A549 (cell line): ENCODE measurements around the gene KLHL35. TPM values are rescaled to one million over a fixed set of nuclear protein-coding genes. Genes with fewer than 3 reads are reported as not detected.

Source experiments
- ATAC-seq, 2 experiments: fragments of 200-7000 bp in 1 of 2; fragments of >200 bp in 1 of 2; cut with Nextera tagmentation in 1 of 2; cut with Tn5 transposase in 1 of 2; 3 replicates each; pipeline versions ENCODE4 v1.8.0 to v1.9.1; 2018 to 2020; ENCODE audit warnings: mild to moderate bottlenecking in 1 of 2, moderate library complexity in 1 of 2
- CTCF ChIA-PET: fragments of 300-600 bp; sonication (Branson Sonifier 250); formaldehyde crosslinking; extraction: SDS; loops from one replicate; lab custom pipeline; 2021; ENCODE audit warnings: antibody characterized with exemption, inconsistent platforms; lab: Yijun Ruan, JAX
- POLR2A ChIA-PET: fragments of 350-600 bp; formaldehyde crosslinking; extraction: SDS; loops from one replicate; lab custom pipeline; 2021; ENCODE audit warnings: antibody characterized with exemption, inconsistent platforms; lab: Yijun Ruan, JAX
- DNase-seq, 2 experiments: peaks; one replicate each; pipeline versions ENCODE4 v3.0.0 to v3.0.0-alpha.2; 2011 to 2016; ENCODE audit warnings: low read depth in 1 of 2, low spot score in 1 of 2
- FAIRE-seq: peaks from 2 replicates; lab custom pipeline; 2011; peaks lifted over from hg19 to GRCh38; lab: Jason Lieb, UNC
- H3K27ac ChIP-seq, 2 experiments: fragments of >200 bp; sonication (Bioruptor Twin); formaldehyde crosslinking; 3 replicates each; pipeline ENCODE4 v1.5.1; 2016 to 2017
- H3K4me1 ChIP-seq: fragments of >200 bp; sonication (Bioruptor Twin); formaldehyde crosslinking; 3 replicates; pipeline ENCODE4 v1.6.1; 2016
- H3K4me2 ChIP-seq: fragments of >200 bp; sonication (Bioruptor Twin); formaldehyde crosslinking; 3 replicates; pipeline ENCODE4 v1.6.1; 2016
- H3K4me3 ChIP-seq: fragments of >200 bp; sonication (Bioruptor Twin); formaldehyde crosslinking; 3 replicates; pipeline ENCODE4 v1.5.1; 2016
- H3K9me3 ChIP-seq: fragments of >200 bp; sonication (Bioruptor Twin); formaldehyde crosslinking; 3 replicates; pipeline ENCODE4 v1.6.1; 2016
- BHLHE40 ChIP-seq: IDR thresholded peaks from 2 replicates; pipeline ENCODE4 v1.6.1; 2012; ENCODE audit warnings: low read depth, low read length, inconsistent platforms
- CBX8 ChIP-seq: fragments of 200-600 bp; sonication (generic); IDR thresholded peaks from 2 replicates; pipeline ENCODE4 v1.6.1; 2016
- EHF ChIP-seq: fragments of 250-450 bp; sonication (Bioruptor Pico); IDR thresholded peaks from 2 replicates; pipeline ENCODE4 v1.5.0; 2020; ENCODE audit warnings: mild to moderate bottlenecking
- ESRRA ChIP-seq: fragments of 150-350 bp; IDR thresholded peaks from 2 replicates; pipeline ENCODE4 v1.6.1; 2014; ENCODE audit warnings: mild to moderate bottlenecking, low read length, borderline replicate concordance
- FOXS1 ChIP-seq: fragments of 250-450 bp; sonication (Bioruptor Pico); IDR thresholded peaks from 2 replicates; pipeline ENCODE4 v1.5.0; 2020; ENCODE audit warnings: mild to moderate bottlenecking, moderate library complexity
- HES2 ChIP-seq: fragments of >200 bp; sonication (Bioruptor Twin); formaldehyde crosslinking; IDR thresholded peaks from 2 replicates; pipeline ENCODE4 v1.6.1; 2016
- HEYL ChIP-seq: fragments of 250-450 bp; sonication (Bioruptor Pico); IDR thresholded peaks from 2 replicates; pipeline ENCODE4 v1.8.0; 2021; ENCODE audit warnings: mild to moderate bottlenecking, moderate library complexity
- HOXB13 ChIP-seq: fragments of 250-450 bp; sonication (Bioruptor Pico); IDR thresholded peaks from 2 replicates; pipeline ENCODE4 v1.5.0; 2020; ENCODE audit warnings: low read depth, mild to moderate bottlenecking, moderate library complexity
- JUN ChIP-seq, 2 experiments: fragments of >200 bp; sonication (Bioruptor Twin); formaldehyde crosslinking; IDR thresholded peaks; 2 replicates in 1 of 2; 3 replicates in 1 of 2; pipeline ENCODE4 v1.6.1; 2016 to 2017
- MAX ChIP-seq: IDR thresholded peaks from 2 replicates; pipeline ENCODE4 v1.6.1; 2012
- MAZ ChIP-seq: fragments of 150-350 bp; IDR thresholded peaks from 2 replicates; pipeline ENCODE4 v1.6.1; 2014; ENCODE audit warnings: antibody characterized with exemption, low read depth, low read length, borderline replicate concordance
- MYC ChIP-seq: IDR thresholded peaks from 2 replicates; pipeline ENCODE4 v1.6.1; 2012; ENCODE audit warnings: mild to moderate bottlenecking, inconsistent platforms, low read length, improper control_type of control experiment, borderline replicate concordance
- NFE2L2 ChIP-seq: fragments of 150-350 bp; conservative IDR thresholded peaks from 2 replicates; pipeline ENCODE4 v1.6.1; 2014; ENCODE audit warnings: low read length
- RCOR1 ChIP-seq: fragments of 150-350 bp; IDR thresholded peaks from 2 replicates; pipeline ENCODE4 v1.6.1; 2014; ENCODE audit warnings: antibody characterized with exemption, low read length, low read depth
- RFX5 ChIP-seq: fragments of 450-650 bp; IDR thresholded peaks from 2 replicates; pipeline ENCODE4 v1.7.1; 2014; ENCODE audit warnings: antibody characterized with exemption, mild to moderate bottlenecking, moderate library complexity
- SREBF2 ChIP-seq: fragments of 450-650 bp; IDR thresholded peaks from 2 replicates; pipeline ENCODE4 v1.6.1; 2014; ENCODE audit warnings: mild to moderate bottlenecking, moderate library complexity
- TFCP2L1 ChIP-seq: fragments of 250-450 bp; sonication (Bioruptor Pico); IDR thresholded peaks from 2 replicates; pipeline ENCODE4 v1.5.0; 2021; ENCODE audit warnings: mild to moderate bottlenecking
- USF2 ChIP-seq: fragments of 450-650 bp; IDR thresholded peaks from 2 replicates; pipeline ENCODE4 v1.6.1; 2014; ENCODE audit warnings: antibody characterized with exemption
- ZC3H11A ChIP-seq: fragments of 450-650 bp; IDR thresholded peaks from 2 replicates; pipeline ENCODE4 v1.6.1; 2014; ENCODE audit warnings: antibody characterized with exemption, mild to moderate bottlenecking
- WGBS: methylation state at CpG from one replicate; pipeline ENCODE4 v1.1.6; 2017; ENCODE audit errors: missing lambda C conversion rate; 5-methylcytosine and 5-hydroxymethylcytosine counted together
- polyA plus RNA-seq, 4 experiments: library from polyadenylated mRNA; depleted of rRNA in 3 of 4; stranded (reverse); fragments of >200 nt; fragmentation: RNase III in 1 of 4; extraction: RNeasy Plus Mini Kit Qiagen cat#74134 plus additional on column Dnase treatment in 1 of 4; gene quantifications; 2 replicates in 3 of 4; 3 replicates in 1 of 4; pipeline ENCODE4 v1.2.3, GENCODE V29; 2011 to 2017

The KLHL35 gene
- polyA plus RNA-seq, 2 of the 4 experiments (the other 2 are of a cell fraction), result 0.56 to 1.0 TPM

DNA sequence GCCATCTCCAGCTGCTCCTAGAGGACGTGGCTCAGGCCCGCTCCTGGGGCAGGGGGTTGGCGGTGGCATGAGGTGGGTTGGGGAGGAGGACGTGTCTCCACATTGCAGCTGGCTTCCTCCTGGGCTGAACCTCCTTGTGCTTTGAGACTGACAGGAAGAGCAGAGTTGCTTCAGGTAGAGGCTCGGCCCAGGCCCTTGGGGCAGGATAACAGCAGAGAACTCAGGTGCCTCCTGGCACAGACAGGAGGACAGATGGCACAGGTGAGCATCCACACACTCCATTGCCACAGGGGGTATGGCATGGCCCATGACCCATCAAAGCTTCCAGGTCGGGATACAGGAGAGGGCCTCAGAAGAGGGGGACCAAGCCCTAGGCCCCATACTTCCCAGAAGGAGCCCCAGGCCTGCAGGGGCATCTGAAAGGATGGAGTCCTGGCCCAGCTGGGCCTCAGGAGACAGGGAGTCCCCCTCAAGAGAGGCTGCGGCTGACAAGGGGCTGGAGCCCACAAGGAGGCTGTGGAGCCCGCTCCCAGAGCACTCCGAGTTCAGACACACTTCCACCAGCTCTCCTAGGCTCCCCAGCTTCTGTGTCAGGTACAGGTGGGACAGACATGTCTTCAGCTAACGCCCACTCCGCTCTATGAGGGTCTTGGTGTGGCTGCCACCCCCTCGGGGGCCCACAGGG lies 2.0 kb upstream of the KLHL35 start:
- WGBS, result 70% methylated on average over 11 of the region's 12 CpGs
- peaks cover 15% of the 10 kb centered on the region; the same call in 2 of the 3 replicates for H3K4me1 ChIP-seq

DNA sequence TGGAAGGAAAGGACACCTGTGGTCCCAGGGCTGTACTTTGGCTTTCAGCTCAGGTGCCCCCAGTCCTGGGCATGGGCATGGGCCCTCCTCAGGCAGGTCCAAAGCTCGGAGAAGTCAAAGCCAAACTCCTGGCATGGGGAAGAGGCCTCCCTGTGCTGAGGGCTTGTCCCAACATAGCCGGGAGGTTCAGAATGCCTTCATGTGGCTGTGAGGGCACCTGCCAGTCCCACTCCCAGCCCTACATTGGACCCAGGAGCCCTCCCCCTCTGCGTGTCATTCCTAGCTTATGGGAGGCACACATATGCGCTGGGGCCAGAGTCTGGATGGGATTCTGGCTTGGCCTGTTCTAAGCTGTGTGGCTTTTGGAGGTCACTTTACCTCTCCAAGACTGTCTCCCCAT lies 1.0 kb upstream of the KLHL35 start:
- 100% methylated on average over 4 of the region's 4 CpGs for WGBS
- H3K4me2 ChIP-seq, result no peak overlapping the region
- H3K4me1 ChIP-seq, result peaks cover 18% of the 10 kb centered on the region; the same call in 2 of the 3 replicates
- DNase-seq (no peak), ATAC-seq (no peak), FAIRE-seq (no peak)
- ChIA-PET POLR2A (no interaction called here), CTCF (interaction anchor here (1.0 to 9.5 kb wide), 10 partner anchors 10 to 98 kb away, joined by 3 to 99 read pairs (median 4); no protein-coding TSS in a partner anchor)
- H3K27ac ChIP-seq, result no peak overlapping the region
- peaks cover 6% of the 10 kb centered on the region; the same call in 2 of the 3 replicates for H3K9me3 ChIP-seq
- no peak for TF ChIP-seq USF2
- no peak overlapping the region for H3K4me3 ChIP-seq

More for the DNA sequence above, 2.0 kb upstream of the KLHL35 start:
- Histone ChIP-seq H3K27ac (no peak overlapping the region), H3K4me3 (no peak overlapping the region), H3K4me2 (no peak overlapping the region), H3K9me3 (no peaks in the 10 kb centered on the region)
- no peak for FAIRE-seq
- POLR2A ChIA-PET, result no interaction called here
- DNase-seq, result no peak
- CTCF ChIA-PET, result interaction anchor here (0.8 to 9.5 kb wide), 9 partner anchors 9 to 161 kb away, joined by 3 to 99 read pairs (median 4); no protein-coding TSS in a partner anchor
- no peak for ATAC-seq
- TF ChIP-seq CBX8 (no peak), HOXB13 (no peak), BHLHE40 (no peak), EHF (no peak), ESRRA (no peak), USF2 (no peak), RFX5 (no peak), MAZ (no peak), MYC (no peak), HEYL (CRISPR knock-in tag) (no peak), ZC3H11A (no peak), RCOR1 (no peak), NFE2L2 (no peak), HES2 (no peak), JUN (IDR thresholded peaks at IDR 0.05) (no peak), TFCP2L1 (CRISPR knock-in tag) (no peak), FOXS1 (CRISPR knock-in tag) (no peak), SREBF2 (no peak)

GRCh38 chr11:75433443-75433842 lies 440 bp upstream of the KLHL35 start:
- 78% methylated on average over 6 of the region's 6 CpGs for WGBS
- CTCF ChIA-PET, result interaction anchor here (1.0 to 9.5 kb wide), 9 partner anchors 9 to 98 kb away, joined by 3 to 99 read pairs (median 4); no protein-coding TSS in a partner anchor

More at GRCh38 chr11:75433443-75433842, 440 bp upstream of the KLHL35 start:
- H3K9me3 ChIP-seq, result peaks cover 6% of the 10 kb centered on the region; the same call in 2 of the 3 replicates
- DNase-seq (no peak), ATAC-seq (no peak), FAIRE-seq (no peak)
- peaks cover 14% of the 10 kb centered on the region; the same call in 2 of the 3 replicates for H3K4me1 ChIP-seq
- H3K4me3 ChIP-seq, result no peak overlapping the region
- no peak for TF ChIP-seq RFX5
- no peak for TF ChIP-seq MAX
- POLR2A ChIA-PET, result no interaction called here
- no peak overlapping the region for H3K27ac ChIP-seq
- no peak overlapping the region for H3K4me2 ChIP-seq
